Renal cortex interstitium (tissue), 11 donors: ENCODE measurements around the gene CLEC4C. TPM values are rescaled to one million over a fixed set of nuclear protein-coding genes. Genes with fewer than 3 reads are reported as not detected.
"Not testable (repeated sequence)": the region's sequence is repeated elsewhere in the genome, so short reads cannot be mapped to it uniquely, and the experiment has no call there.

Experiments
- DNase-seq, 11 donors: peaks; one replicate each; pipeline ENCODE4 v3.0.0-alpha.2; 2013; ENCODE audit warnings: low read depth in 9 of 11, low spot score in 4 of 11; ENCODE audit errors: extremely low read depth in 1 of 11
- polyA plus RNA-seq, 3 donors: library from polyadenylated mRNA; unstranded; fragments of 120-200 nt; gene quantifications; one replicate each; pipeline ENCODE4 v1.2.1, GENCODE V29; 2013; ENCODE audit not compliant: insufficient read length in 3 of 3

The CLEC4C gene
- polyA plus RNA-seq, 3 donors: 0.15 to 0.16 TPM; not detected in 1

DNA sequence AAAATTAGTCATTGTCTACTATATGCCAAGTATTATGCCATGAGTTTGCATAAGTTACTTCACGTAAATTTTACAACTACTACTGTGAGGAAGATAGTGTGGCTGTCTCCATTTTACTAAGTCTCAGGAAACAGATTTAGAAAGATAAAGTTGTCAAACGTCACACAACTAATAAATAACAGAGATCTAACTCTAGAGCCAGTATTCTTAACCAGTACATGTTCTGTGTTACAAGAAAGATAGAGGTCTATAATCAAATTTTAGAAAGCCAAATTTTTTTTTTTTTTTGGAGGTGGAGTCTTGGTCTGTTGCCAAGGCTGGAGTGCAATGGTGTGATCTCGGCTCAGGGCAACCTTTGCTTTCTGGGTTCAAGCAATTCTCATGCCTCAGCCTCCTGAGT is 14.2 kb downstream of the CLEC4C start:
- DNase-seq: no peak

GRCh38 chr12:7731486-7731885 is 15.7 kb downstream of the CLEC4C start:
- DNase-seq: peak in 9 of 11 donors; percentile 0 to 48 (median 19)

DNA sequence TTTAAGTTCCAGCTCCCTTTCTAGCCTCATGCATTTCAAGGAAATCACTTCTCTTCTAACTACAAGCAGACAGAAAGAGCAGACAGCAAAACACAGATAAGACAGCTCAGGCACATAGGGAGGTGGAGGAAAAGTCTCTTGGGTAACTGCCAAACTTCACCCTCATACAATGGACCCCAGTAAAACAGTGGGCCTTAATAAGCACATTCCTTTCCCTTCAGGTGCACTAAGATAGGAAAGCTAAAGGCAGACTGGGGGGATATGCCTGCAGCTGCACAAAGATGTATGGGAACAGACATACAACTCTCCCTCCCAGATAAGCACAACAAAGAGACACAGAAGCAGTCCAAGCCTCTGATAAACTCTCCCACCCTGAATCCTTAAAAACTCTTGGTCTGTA is 16.2 kb downstream of the CLEC4C start:
- DNase-seq: not testable (repeated sequence)

DNA sequence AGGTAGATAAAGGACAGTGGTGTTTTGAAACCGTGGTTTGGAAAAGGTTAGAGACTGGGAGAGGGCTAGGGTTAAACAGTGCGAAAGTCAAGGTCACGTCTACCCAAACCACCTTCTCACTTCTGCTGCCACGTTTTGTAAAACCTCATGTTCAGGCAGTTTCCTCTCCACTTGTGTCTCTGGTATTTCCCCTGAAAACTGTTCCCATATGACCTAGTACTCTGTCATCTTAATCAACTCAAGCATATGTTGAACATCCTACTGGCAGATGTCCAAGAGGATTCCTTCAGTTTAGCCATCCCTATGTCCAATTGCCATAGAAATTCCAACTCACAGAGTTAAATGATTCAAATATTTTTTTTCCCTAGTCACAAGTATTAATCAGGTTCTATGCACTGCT is 17.4 kb downstream of the CLEC4C start:
- DNase-seq: no peak

DNA sequence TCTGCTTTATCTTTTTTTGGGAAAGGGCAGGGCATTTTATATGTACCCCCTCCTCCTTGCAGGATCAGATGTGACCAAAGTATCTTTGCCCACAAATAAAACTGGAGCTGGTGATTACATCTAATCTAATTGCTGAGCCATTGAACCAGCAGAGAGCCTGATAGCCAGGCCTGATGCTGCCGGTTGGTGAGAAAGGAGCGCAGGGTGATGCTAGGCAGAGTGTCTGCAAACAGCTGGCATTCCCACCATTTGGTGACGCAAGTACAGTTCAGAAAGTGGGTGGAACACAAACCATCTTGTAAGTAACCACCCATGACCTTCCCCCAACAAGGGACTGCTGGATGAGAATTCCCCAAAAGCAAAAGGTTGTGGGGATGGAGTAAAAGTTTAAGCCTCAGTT is 23.2 kb downstream of the CLEC4C start:
- DNase-seq: no peak

GRCh38 chr12:7719946-7720730 is 27.0 kb downstream of the CLEC4C start:
- DNase-seq: no peak

- no peak for DNase-seq
Measured at GRCh38 chr12:7716381-7716780, 30.8 kb downstream of the CLEC4C start.

- no peak for DNase-seq
Measured at GRCh38 chr12:7712841-7713442, 34.2 kb downstream of the CLEC4C start.

DNA sequence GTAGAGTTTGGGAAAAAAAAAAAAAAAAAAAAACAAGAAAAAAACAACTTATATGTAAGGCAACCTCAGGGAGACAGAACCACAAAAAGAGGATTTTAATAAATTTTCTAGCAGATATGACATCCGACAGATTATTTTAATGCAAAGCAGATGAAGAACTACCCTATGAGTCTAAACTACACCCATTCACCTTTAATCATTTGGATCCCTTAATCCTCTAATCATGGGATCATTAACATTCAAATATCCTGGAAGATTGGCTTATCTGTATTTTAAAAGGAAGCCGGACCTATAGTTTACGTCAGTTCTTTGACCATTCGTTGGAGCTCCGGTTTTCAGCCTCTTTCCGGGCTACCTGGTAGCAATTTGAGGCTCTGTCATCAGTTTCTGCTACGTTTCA is 36.0 kb downstream of the CLEC4C start, which contains the start of gene DPPA3:
DPPA3 (plus strand) TSS at position 301 of the 400 bp plus-strand sequence. CDS start 138 bp downstream, outside the sequence.
- DNase-seq: no peak

DNA sequence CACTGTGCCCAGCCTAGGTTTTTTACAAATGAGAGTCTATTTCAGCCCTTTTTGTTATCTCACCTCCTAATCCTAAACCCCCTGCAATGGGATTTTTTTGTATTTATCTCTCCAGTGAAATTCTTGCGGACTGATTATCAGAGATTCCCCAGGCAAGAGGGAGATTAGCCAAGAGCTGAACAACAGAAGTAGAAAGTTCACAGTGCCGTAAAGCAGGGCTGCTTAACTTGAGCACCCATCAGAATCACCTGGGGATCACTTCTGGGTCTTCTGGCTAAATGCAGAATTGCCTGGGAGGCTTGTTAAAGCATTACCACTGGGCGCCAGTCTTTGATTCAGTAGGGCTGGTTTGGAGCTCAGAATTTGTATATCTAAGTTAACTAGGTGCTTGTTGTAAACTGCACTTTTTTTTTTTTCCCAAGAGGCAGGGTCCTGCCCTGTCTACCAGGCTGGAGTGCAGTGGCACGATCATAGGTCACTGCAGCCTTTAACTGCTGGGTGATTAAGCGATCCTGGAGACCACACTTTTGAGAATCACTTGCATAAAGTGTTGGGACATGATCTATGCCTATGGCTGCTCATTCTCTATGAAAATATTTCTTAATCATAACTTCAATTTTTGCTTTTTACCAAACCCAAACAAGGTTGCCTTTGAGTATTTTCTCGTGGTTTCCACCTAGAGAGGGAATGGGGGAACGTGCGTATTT is 37.1 kb downstream of the CLEC4C start:
- no peak for DNase-seq

DNA sequence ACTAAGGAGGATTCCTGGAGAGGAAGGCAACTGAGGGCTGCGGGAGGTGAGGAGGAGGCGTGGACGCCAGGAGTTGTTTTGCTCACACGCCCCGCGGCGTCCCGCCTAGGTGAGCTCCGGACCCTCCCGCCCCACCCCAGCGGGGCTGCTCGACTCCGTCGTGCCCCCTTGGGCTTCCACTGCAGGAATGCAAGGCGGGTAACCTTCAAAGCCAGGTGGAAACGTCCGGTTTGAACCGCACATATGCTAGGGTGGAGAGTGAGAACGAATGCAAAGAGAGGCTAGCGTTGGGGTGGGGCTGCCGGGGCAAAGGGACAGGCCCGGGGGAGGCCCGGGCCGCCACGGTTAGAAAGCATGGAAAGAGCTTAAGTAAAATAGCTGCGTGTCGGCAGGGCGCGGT is 41.3 kb downstream of the CLEC4C start:
- DNase-seq: no peak

GRCh38 chr12:7695566-7696197 is 51.5 kb downstream of the CLEC4C start, which contains the start of gene GDF3:
Gene GDF3, minus strand, starts transcription at chr12:7695775. Its CDS starts 47 bp downstream, at chr12:7695728.
- DNase-seq: peak in 6 of 11 donors; percentile 4 to 24 (median 12)

- DNase-seq: peak in 1 of 11 donors; percentile 3
Measured at GRCh38 chr12:7695237-7695560, 52.0 kb downstream of the CLEC4C start.

DNA sequence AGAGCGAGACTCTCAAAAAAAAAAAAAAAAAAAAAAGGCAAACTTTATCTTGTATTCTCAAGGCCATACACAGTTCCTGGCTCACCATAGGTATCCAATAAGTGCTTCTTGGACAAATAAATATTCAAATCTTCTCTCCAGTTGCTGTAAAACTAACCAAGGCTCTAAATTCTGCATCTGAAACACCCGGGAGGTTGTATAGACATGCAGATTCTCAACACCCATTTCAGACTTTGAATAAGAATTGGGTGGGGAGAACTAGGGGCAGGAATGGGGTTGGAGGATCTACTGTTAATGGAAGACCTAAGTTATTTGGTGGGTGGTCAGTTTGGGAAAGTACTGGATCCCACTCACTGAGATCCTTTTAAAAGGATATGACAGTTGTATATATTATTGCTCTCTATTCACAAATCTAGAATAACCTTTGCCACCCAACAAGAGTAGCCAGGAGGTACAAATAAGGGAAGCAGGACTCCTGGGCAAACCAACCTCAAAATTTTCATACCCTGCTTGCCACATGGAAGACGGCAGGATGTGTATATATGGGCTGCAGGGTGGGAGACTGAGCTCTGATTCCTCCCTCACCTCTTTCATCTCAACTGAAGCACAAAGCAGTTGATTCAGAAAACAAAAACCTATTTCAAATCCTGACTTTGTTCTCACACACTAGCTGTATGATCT is 52.5 kb downstream of the CLEC4C start:
- no peak for DNase-seq

DNA sequence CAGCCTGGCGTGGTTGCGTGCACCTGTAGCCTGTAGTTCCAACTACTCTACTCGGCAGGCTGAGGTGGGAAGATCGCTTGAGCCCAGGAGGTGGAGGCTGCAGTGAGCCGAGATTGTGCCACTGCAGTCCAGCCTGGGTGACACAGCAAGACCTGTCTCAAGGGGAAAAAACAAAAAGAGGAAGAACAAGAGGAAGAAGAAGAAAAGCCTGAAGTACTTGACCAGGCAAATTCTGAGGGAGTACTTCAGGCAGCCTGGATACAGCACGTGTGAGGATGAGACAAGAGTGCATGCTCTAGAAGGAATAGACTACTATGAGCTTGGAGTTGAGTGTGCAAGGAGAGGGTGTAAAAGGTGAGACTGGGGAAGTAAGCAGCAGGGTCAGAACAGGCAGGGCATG is 53.4 kb downstream of the CLEC4C start:
- no peak for DNase-seq

- DNase-seq: no peak
Measured at GRCh38 chr12:7681535-7681934, 65.6 kb downstream of the CLEC4C start.
